GM21723 (cell line): ENCODE results near the gene MYLK2.

ENCODE experiments used
- ATAC-seq: cut with Tn5 transposase; IDR thresholded peaks from one replicate; pipeline ENCODE4 v1.9.1; 2021; ENCODE audit warnings: mild to moderate bottlenecking, moderate library complexity; ENCODE audit not compliant: unreplicated experiment

MYLK2 gene

DNA sequence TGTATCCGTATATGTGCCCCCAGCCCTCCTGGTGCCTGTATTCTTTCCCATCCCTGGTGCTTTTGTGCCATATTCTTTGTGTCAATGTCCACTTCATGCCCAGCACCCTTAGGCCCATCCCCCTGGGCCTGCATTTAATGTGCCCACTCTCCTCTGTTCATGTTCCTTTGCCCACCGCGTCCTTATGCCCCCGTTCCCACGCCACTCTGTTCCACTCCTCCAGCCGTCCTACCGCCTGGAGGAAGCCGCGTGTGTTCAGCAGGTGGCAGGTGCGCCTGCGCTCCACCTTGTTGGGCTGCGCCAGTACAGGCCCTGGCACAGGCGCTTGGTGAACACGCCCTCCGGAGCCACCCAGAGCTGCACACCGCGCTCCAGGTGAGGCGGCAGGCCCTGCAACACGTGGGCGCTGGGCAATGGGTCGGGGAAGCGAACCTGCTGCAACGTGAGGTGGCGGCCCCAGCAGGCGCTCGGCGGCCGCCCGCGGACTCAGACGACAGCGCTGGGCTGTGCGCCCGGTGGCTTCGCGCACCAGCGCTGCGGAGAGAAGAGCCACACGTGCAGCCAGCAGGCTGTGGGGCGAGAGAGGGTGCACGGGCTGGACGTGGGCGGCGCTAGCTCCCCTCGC is 30.3 kb downstream of the MYLK2 start:
- ATAC-seq: no peak

DNA sequence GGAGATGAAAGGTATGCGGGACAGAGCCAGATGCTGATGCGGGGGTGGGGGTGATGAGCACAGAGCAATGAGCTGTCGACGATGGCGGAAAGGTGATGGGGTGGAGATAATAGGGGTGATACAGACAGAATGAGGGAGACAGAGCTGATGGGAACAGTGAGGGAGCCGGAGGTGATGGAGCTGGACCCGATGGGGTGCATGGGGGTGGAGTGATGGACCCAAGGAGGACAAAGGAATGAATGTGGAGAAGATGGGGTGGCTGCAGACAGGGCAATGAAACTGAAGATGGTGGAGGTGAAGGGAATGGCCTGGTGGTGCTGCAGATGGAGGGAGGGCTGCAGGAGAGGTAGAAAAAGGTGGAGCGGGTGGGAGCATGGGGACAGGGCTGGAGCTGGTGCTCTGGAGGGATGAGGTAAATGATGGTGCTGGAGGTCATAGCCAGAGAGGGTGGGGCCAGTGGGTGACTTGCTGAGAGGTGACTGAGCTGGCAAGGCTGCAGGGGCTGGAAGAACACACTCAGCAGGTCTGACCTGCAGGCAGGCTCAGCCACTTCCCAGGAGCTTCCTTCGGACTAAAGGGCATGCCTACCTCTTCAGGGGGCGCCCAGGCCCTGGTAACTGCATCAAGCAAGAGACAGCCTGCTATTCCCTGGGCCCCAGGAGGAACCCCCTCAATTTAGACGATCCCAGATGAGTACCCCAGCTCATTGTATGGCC is 32.2 kb downstream of the MYLK2 start:
- ATAC-seq: no peak

DNA sequence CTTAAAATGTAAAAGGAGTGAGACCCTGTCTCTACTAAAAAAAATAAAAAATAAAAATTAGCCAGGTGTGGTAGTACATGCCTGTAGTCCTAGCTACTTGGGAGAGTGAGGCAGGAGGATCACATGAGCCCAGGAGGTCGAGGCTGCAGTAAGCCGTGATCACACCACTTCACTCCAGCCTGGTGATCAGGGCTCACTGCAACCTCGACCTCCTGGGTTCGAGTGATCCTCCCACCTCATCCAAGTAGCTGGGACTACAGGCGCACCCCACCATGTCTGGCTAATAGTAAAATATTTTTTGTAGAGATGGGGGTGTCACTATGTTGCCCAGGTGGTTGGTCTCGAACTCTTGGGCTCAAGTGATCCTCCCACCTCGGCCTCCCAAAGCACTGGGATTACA is 34.3 kb downstream of the MYLK2 start:
- no peak for ATAC-seq

DNA sequence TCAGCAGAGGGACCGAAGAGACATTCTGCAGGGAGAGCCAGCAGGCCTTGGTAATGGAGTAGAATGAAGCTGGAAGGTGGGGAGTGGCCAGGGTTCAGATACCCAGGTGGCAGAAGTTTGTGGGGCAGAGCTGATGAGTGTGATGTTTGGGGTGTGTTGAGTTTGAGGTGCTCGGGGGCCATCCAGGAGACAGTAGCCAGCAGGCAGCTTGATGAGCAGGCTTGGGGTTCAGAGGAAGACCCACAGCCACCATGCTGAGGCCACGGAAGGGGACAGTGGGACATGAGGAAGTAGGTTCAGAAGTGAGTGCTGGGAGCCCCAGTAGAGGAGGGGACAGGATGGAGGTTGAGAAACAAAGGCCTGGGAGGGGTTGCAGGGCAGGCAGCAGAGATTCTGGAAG is 37.4 kb downstream of the MYLK2 start:
- ATAC-seq: no peak

DNA sequence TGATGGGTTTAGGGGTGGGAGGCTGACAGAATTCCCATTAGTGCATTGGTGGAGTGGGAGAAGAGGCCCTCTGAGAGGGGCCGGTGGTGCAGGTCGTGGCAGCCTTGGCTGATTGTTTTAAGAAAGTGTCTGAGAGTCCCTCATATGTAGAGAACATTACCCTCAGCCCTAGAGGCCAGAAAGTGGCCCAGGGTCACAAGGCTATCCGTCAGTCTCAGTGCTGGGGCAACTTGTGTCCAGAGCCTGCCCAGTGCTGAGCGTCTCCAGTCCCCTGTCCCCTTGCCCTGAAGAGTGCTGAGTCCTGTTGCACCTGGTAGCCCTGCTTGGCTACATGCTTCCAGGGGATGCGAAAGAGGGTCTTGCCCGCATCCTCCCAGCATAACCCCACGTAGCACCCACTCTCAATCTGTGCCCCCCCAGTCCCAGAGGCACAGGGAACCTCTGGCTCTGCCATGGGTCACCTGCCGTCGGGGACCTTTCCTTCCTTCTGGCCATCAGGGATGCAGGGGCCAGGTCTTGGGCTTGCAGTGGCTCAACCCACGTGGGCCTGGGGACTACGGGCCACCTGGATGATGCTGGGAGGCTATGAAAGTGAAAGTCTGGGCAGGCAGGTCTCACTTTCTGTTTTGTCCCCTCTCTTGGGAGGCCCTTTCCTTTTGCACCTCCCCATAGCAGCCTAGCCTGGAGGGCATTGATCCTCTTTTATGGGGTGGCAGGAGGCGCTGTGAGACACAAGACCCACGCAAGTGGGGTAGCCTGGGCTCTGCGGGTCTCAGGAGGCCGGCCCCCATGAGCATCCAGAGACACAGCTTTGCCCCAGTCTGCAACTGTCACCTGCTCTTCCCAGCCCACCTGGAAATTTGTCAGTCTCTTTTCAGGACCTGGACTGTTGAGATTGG is 39.0 kb downstream of the MYLK2 start:
- ATAC-seq: no peak

DNA sequence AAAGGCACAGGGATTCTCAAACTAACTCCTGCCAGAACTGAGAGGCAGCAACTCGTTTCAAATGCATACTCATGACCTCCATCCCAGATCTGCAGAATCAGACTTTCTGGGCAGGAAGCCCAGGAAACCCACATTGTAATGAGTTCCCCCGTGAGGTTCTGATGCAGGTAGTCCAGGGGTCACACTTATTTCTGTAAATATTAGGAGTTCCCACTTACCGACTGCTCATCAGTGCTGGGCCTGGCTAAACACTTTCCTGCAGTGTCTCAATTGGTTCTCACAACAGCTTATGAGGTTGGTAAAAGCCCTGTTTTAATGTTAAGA is 39.6 kb downstream of the MYLK2 start:
- ATAC-seq: no peak

DNA sequence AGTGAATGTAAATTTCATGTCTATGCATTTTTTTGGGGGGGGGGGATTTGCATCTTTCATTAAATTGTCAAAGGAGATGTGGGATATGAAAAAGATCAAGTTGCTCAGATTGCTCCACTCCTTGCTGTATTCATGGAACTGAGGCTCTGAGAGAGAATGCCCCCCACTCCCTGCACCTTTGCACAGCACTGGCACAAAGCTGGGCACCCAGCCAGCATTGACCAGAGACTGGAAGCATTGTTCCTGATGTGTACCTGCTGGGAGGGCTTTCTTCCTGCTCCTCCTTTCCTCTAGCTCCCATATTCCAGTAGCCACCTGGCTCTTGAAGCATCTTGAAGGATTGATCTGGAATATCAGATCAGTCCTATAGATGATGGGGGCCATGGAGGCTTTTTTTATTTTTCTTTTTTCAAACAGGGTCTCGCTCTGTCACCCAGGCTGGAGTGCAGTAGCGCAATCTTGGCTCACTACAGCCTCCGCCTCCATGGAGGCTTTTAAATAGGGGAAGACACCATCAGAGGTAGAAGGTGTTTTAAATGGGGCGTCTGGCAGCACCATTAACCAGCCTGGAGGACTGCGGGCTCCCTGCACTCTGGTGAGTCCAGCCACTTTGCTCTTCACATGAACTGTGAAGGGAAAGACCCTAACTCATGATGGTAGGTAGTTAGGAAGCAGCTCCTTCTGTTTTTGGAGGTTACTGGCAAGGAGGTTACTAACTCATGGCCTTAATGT is 40.3 kb downstream of the MYLK2 start:
- ATAC-seq: no peak

DNA sequence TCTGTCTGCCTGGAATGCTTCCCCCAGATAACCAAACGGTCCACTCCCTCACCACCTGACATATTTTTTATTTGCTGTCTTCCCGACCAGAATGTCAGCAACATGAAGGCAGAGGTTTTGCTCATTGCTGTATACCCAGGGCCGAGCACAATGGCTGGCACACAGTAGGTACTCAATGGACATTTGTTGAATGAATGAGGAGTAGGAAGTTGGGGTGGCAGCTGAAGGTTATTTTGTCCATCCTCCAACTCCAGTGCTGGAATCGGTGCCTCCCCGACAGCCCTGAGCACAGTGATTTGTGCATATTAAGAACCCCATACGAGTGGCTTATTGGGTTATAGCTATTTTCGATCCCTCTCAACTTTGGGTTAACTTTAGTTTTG is 40.8 kb downstream of the MYLK2 start:
- ATAC-seq: no peak

DNA sequence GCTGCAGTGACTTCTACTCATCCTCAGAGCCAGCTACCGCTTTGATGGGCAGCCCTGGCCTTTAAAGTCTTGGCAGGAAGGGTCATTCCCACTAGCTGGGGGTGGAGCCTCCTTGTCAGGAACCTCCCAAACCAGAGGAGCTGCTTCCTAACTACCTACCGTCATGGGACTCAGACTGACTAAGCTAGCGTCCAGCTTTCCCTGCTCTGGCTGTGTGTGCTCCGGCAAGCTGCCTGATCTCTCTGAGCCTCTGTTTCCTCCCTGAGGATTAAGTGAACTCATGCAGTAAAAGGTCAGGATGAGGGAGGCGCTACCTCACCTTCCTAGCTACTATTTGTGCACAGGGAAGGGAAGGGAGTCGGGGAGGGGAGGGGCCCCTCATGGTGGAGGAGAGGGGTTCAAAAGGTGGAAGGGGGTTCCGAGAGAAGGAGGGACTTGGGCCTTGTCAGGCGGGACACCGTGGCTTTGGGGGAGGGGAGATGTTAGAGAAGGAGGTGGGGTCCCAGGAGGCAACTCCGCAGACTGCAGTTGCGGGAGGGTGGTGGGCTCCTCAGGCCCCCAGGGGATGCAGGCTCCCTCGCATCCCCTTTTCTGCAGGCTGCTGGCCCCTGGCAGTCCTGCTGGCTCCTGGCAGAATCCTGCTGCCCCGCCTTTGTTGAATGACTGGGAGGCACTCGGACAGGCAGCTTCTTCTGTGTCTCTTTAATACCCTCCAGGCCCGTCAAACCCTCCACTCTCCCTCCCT is 41.4 kb downstream of the MYLK2 start:
- no peak for ATAC-seq

DNA sequence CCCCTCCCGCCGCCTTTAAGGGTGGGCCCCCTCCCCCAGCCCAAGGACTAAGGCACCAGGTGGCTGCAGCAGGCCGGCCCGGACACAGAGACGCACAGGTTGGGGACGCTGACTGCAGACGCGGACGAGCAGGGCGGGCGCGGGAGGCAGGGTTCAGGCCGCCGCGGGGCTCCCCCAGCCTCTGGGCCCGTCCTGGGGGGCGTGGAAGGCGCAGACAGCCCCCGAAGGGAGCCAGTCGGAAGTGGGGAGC is 41.9 kb downstream of the MYLK2 start:
- ATAC-seq: no peak

DNA sequence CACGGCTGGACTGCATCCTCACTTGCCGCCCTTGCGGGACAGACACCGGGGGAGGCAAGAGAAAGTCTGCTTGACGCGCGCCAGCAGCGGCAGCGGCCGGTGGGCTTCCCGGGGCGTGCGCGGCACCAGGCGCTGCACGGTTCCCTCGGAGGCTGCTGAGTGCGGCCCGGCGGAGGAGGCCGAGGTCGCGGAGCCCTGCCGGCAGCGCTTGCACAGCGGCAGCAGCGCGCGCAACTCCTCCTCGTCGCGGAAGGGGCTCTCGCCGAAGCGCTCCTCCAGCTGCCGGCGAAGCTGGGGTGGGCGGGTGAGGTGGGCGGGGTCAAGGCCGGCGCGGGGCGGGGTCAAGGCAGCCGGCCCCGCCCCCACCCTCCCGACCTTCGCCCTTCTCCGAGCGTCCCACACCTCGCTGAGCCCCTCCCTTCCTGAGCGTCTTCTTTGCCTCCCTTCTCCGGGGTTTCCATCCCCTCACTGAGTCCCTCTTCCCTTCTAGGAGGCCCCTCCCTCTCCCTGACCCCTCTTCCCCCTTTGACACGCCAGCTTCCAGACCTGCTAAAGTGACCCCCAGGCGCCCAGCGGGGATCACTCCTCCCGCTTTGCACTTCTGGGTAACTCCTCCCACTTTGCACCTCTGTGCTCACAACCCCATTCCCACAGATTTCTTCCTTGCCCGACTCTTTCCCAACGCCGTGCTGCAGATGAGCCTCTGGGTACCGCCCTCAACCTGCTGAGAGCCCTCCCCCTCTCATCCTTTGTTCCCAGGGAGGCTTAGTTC is 42.4 kb downstream of the MYLK2 start:
- ATAC-seq: no peak

DNA sequence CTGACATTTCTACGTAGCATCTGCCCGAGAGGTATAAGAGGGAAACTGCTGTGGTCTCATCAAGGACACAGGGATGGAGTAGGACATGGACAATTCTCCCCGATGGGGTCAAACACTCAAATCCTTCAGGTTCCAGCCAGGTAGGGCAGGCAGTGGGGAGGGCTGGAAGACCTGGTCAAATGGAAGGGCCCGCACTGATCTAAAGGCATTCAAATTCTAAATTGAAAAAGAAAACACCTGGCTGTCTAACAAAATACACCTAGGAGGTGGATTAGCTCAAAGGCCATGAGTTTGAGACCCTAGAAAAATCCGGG is 43.0 kb downstream of the MYLK2 start:
- no peak for ATAC-seq

DNA sequence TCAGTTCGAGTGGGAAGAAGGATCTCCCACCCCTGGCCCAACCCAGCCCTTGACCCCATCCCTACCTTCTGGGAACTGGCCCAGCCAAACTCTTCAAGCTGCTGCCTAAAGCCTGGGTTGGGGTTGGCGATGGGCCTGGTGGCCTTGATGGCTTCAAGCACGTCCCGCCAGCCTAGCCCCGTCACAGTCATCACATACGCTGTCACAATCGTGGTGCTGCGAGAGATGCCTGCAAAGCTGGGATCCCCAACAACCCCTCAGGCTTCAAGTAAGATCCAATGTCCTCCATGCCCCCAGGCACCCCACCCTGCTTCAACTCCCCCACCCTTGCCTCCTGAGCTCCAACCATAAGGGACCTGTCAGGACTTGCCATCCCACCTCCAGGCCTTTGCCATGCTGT is 43.4 kb downstream of the MYLK2 start:
- no peak for ATAC-seq

DNA sequence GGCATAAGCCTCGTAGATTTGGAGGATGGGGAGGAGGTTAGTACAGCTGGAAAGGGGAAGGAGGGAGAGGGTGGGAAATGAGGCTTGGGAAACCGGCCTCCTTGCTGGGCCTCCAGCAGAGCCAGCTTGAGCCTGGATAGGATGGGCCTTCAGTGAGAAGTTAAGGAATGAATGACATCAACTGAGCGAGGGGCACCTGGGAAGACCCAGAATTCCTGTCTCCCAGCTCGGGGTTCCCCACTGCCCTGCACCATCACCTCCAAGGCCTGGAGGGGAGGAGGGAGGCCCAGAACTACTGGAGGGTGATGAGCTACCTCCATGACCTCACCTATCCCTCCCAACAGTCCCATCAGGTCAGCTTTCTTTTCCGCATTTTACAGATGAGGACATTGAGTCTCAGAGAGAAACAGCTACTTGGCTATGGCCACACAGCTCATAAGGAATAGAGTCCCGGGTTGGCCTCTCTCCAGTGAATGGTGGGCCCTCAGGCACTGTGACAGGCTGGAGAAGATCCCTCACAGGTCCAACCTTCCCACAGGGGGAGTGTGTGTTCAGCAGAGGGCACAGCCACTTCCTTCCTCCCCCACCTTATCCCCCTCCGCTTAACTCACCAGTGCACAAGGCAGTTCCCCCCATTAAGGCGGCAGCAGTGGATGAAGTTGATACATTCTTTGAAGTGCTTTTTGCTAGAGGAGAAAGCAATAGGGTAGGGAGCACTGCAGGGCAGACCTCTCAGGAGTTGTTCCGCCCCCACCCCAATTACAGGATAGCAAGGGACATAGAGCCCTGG is 44.3 kb downstream of the MYLK2 start:
- no peak for ATAC-seq

DNA sequence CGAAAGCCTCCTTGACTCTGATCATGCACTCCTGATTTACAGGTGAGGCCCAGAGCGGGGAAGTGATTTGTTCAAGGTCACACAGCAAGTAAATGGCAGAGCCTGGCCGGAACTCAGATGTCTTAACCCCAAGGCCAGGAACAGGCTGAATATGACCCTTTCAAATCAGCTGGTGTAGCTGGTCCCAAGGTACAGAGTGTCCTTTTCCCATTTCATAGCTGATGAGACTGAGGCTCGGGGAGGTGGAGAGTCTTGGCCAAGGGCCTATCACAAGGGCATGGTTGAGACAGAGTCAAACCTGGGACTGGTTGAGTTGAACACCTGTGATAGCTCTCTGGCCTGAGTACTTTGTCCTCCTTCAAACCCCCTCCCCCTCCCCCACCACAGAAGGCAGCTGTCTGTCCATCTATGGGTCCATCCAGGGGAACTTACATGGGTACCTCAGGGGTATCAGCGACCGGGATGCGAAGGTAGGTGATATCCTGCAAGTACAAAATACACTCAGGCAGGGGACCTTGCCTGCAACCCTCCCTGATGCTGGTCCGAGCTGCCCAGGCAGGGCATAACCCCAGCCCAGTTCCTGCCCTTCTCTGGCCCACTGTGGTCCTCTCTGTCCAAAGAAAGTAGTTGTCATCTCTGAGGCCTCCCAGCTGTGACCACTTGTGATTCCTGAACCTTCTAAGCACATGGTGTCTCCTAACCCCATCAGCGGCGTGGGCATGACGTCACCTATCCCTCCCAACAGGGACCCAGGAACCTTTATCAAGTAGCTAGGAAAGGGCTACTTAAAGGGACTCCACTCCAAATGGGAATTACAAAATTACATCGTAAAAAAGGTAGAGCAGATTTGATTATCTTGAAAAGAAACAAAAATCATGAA is 45.6 kb downstream of the MYLK2 start:
- no peak for ATAC-seq

DNA sequence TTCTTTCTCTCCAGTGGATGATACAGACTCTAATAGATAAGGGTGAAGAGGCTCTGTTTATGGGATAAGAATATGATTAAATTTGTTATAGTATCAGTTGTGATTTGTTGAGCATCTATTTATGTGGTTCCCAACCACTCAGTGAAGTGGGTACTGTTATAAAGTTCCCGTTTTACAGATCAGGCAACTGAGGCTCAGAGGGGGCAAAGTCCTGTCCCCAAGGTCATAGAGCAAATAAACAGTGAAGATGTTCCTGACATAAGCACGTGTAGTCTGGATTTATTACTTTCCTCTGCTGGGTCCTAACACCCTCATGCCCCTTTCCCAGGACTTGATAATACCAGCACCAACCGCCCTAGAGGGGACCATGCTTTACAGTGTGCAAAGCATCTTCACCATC is 47.1 kb downstream of the MYLK2 start:
- ATAC-seq: no peak

DNA sequence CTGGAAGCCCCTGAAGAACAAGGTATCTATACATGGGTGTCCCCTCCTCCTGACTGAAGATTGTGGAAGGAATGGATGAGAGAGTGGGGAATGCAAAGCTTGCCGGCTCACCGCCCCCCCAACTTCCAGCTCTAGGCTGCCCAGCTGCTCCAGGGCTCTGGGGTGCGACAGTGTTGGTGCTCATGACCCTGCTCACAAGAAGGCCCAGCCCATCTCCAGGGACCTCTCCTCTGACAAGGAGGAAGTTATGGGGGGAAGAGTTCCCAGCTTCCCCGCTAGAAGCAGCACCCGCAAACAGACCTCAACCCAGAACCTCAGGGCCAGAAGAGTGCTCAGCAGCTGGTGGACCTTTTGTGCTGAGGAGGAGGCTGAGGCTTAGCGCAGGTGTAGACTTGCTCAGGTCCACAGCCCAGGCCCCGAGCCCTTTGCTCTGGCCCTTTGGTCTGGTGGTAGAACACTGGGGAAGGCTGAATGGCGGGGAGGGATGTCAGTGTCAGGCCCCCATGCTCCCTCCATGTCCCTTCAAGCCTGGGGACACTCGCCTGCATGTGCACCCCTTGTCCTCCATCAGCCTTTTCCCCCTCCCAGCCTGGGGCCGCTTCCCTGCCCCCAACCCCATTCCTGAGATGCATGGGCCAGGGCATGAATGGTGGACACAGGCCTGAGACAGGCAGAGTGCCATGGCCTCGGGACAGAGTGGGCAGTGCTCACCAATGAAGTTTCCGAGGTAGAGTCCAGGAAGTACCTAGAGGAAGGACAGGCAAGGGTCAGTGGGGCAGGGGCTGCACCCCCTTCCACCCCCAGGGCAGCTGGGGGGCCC is 49.9 kb downstream of the MYLK2 start:
- ATAC-seq: no peak

DNA sequence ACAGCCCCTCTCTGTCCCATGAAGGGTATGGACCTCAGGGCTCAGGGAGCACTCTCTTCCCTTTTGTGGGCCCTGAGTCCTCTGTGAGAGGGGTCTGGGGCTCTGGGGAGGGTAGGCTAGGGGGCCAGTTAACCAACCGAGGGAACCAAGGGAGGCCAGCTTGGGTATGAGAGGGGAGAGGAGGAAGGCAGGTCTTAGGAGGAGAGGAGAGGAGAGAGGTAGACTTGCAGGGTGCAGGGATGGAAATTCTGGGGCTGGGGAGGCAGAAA is 50.5 kb downstream of the MYLK2 start:
- ATAC-seq: no peak
